Right renal pelvis (tissue), 4 donors: Measurements from ENCODE around the gene WDR7. TPM values are rescaled to one million over a fixed set of nuclear protein-coding genes. Genes with fewer than 3 reads are reported as not detected.

Experiments used
- DNase-seq, 4 donors: peaks; one replicate each; pipeline ENCODE4 v3.0.0-alpha.2; 2013; ENCODE audit warnings: low read depth in 4 of 4, low spot score in 3 of 4, missing footprints in 1 of 4
- polyA plus RNA-seq, 4 donors: library from polyadenylated mRNA; unstranded; fragments of 120-200 nt; gene quantifications; one replicate each; pipeline ENCODE4 v1.2.1, GENCODE V29; 2013; ENCODE audit not compliant: insufficient read length in 4 of 4

Gene WDR7
- polyA plus RNA-seq, 4 donors: 11.7 to 16.1 (median 12.4) TPM

GRCh38 chr18:56870982-56871381 lies 219.8 kb downstream of the WDR7 start:
- DNase-seq: no peak

GRCh38 chr18:56872140-56872539 lies 221.0 kb downstream of the WDR7 start:
- DNase-seq: no peak

GRCh38 chr18:56873441-56874140 lies 222.4 kb downstream of the WDR7 start:
- peak in 2 of 4 donors; percentile 2 to 9 for DNase-seq

- no peak for DNase-seq
Measured at GRCh38 chr18:56878711-56879110, 227.6 kb downstream of the WDR7 start.

- DNase-seq: no peak
Measured at GRCh38 chr18:56884511-56884910, 233.4 kb downstream of the WDR7 start.

GRCh38 chr18:56888978-56889377 lies 237.8 kb downstream of the WDR7 start:
- DNase-seq: no peak

- DNase-seq: no peak
Measured at GRCh38 chr18:56889621-56890020, 238.5 kb downstream of the WDR7 start.

GRCh38 chr18:56890632-56891031 lies 239.5 kb downstream of the WDR7 start:
- DNase-seq: no peak

- no peak for DNase-seq
Measured at GRCh38 chr18:56891116-56891515, 240.0 kb downstream of the WDR7 start.

GRCh38 chr18:56891870-56892269 lies 240.7 kb downstream of the WDR7 start:
- no peak for DNase-seq

- DNase-seq: no peak
Measured at GRCh38 chr18:56897122-56897521, 246.0 kb downstream of the WDR7 start.

- DNase-seq: no peak
Measured at GRCh38 chr18:56899660-56900059, 248.5 kb downstream of the WDR7 start.

GRCh38 chr18:56900195-56901094 lies 249.3 kb downstream of the WDR7 start:
- DNase-seq: no peak

GRCh38 chr18:56901919-56902318 lies 250.8 kb downstream of the WDR7 start:
- DNase-seq: no peak

GRCh38 chr18:56902653-56903052 lies 251.5 kb downstream of the WDR7 start:
- DNase-seq: no peak

- no peak for DNase-seq
Measured at GRCh38 chr18:56903686-56904085, 252.5 kb downstream of the WDR7 start.

GRCh38 chr18:56907771-56908170 lies 256.6 kb downstream of the WDR7 start:
- DNase-seq: no peak

GRCh38 chr18:56910237-56910636 lies 259.1 kb downstream of the WDR7 start:
- DNase-seq: no peak

- DNase-seq: no peak
Measured at GRCh38 chr18:56910967-56911366, 259.8 kb downstream of the WDR7 start.

GRCh38 chr18:56913941-56914340 lies 262.8 kb downstream of the WDR7 start:
- DNase-seq: no peak

GRCh38 chr18:56919190-56919589 lies 268.0 kb downstream of the WDR7 start:
- DNase-seq: no peak
